Right cardiac atrium (tissue), 5 donors: ENCODE results near the gene HSFX3. TPM values are rescaled to one million over a fixed set of nuclear protein-coding genes. Genes with fewer than 3 reads are reported as not detected.
"Not testable (repeated sequence)": the region's sequence is repeated elsewhere in the genome, so short reads cannot be mapped to it uniquely, and the experiment has no call there.

Experiments
- ATAC-seq, 2 donors: fragments of 200-7000 bp; cut with Tn5 transposase; one replicate each; pipeline versions ENCODE4 v1.8.0 to v1.9.1; 2020; ENCODE audit warnings: moderate library complexity in 2 of 2, mild to moderate bottlenecking in 1 of 2
- DNase-seq, 3 donors: peaks; one replicate each; pipeline ENCODE4 v3.0.0-alpha.2; 2020
- H3K27ac ChIP-seq: one replicate; pipeline ENCODE4 v1.5.1; 2013; ENCODE audit warnings: mild to moderate bottlenecking, low read length, control low read depth, moderate library complexity
- H3K27me3 ChIP-seq: one replicate; pipeline ENCODE4 v1.6.1; 2013; ENCODE audit not compliant: control insufficient read depth, insufficient read depth
- H3K4me1 ChIP-seq: one replicate; pipeline ENCODE4 v1.6.1; 2013; ENCODE audit warnings: low read length; ENCODE audit not compliant: control insufficient read depth, insufficient read depth
- H3K4me3 ChIP-seq: one replicate; pipeline ENCODE4 v1.5.1; 2013; ENCODE audit warnings: low read length, control low read depth
- H3K9me3 ChIP-seq: one replicate; pipeline ENCODE4 v1.6.1; 2013; ENCODE audit warnings: low read length; ENCODE audit not compliant: control insufficient read depth
- WGBS: extraction: QIAGEN DNeasy Blood & Tissue Kit; methylation state at CpG from one replicate; pipeline ENCODE4 v1.1.7; 2013; 5-methylcytosine and 5-hydroxymethylcytosine counted together
- intact Hi-C, 4 donors: fragments of 100-400 bp; cut with DNase I; formaldehyde crosslinking; loops; one replicate each; pipeline versions ENCODE4 v1.11.0 to v1.14.0; 2022 to 2023
- polyA plus RNA-seq: library from polyadenylated mRNA; stranded (reverse); fragments of 200-250 nt; gene quantifications from one replicate; pipeline ENCODE4 v1.2.3, GENCODE V29; 2013
- total RNA-seq, 4 donors: library from RNA; stranded (reverse); fragmentation: NEBNext Ultra II Directional; extraction: Animal tissue kit (Norgen Biotek cat#: 25700); gene quantifications; one replicate each; pipeline ENCODE4 v1.2.1, GENCODE V29; 2021
- donor health status: healthy with polysubstance abuse.
- donor health status: DM: no; HTN: yes; CAD: no.
- donor health status: DM: no; HTN: no; CAD: no.
- donor health status: DM: no; HTN: yes; CAD: no; lungs with severe emphysema.
- donor health status: DM: yes; HTN: yes; CAD: no.

Gene HSFX3
- total and polyA plus RNA-seq, 5 donors, result not detected

- Histone ChIP-seq H3K4me1 (peaks cover 3% of the 10 kb centered on the region), H3K27ac (no peak overlapping the region), H3K9me3 (no peaks in the 10 kb centered on the region), H3K4me3 (no peak overlapping the region), H3K27me3 (no peaks in the 10 kb centered on the region)
- 61% methylated on average over 2 of the region's 2 CpGs for WGBS
- no peak for ATAC-seq
- DNase-seq, result no peak
- intact Hi-C loops, result no loop called here
Observed at GRCh38 chrX:149569770-149570169, 20.0 kb upstream of the HSFX3 start.

- 63% methylated on average over 5 of the region's 5 CpGs for WGBS
- DNase-seq (no peak), ATAC-seq (no peak)
- Histone ChIP-seq H3K9me3 (no peaks in the 10 kb centered on the region), H3K27ac (no peak overlapping the region), H3K4me1 (peaks cover 3% of the 10 kb centered on the region), H3K4me3 (no peak overlapping the region), H3K27me3 (no peaks in the 10 kb centered on the region)
- intact Hi-C loops, result no loop called here
Observed at GRCh38 chrX:149568701-149569296, 19.1 kb upstream of the HSFX3 start.

GRCh38 chrX:149567621-149568417, 18.1 kb upstream of the HSFX3 start:
- Histone ChIP-seq H3K9me3 (no peaks in the 10 kb centered on the region), H3K4me3 (no peak overlapping the region), H3K27me3 (no peaks in the 10 kb centered on the region), H3K4me1 (peaks cover 3% of the 10 kb centered on the region), H3K27ac (no peak overlapping the region)
- intact Hi-C loops, result no loop called here
- ATAC-seq, result no peak
- 89% methylated on average over 7 of the region's 7 CpGs for WGBS
- DNase-seq, result peak in 1 of 3 donors; percentile 13

GRCh38 chrX:149563359-149563758, 13.6 kb upstream of the HSFX3 start:
- Histone ChIP-seq H3K4me3 (no peak overlapping the region), H3K27ac (no peak overlapping the region), H3K27me3 (no peaks in the 10 kb centered on the region), H3K4me1 (no peaks in the 10 kb centered on the region), H3K9me3 (no peaks in the 10 kb centered on the region)
- WGBS, result 93% methylated on average over 4 of the region's 4 CpGs
- intact Hi-C loops, result no loop called here
- no peak for DNase-seq
- no peak for ATAC-seq

- H3K27ac ChIP-seq, H3K9me3 ChIP-seq, intact Hi-C loops, H3K4me1 ChIP-seq, H3K4me3 ChIP-seq, H3K27me3 ChIP-seq, ATAC-seq, DNase-seq: not testable (repeated sequence)
- no CpG with 5 or more reads among the region's 4 CpGs for WGBS
Observed at GRCh38 chrX:149555251-149555650, 5.5 kb upstream of the HSFX3 start.

DNA sequence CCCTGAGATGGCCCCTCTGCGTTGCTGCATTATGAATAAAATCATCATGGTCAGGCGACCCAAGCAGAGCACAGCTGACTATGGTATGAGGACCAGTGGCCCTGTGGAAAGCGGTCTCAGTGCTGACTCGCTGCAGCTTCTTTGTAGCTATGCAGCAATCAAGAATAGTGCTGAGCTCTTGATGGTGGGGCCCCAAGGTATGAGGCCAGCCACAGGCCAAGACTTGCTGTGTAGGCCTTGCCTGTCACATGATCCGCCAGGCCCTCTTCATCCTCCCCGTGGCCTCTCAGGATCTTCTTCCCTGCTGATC, 2.2 kb upstream of the HSFX3 start:
- H3K27ac ChIP-seq, intact Hi-C loops, H3K9me3 ChIP-seq, DNase-seq, H3K4me3 ChIP-seq, H3K4me1 ChIP-seq, ATAC-seq, H3K27me3 ChIP-seq: not testable (repeated sequence)
- 92% methylated on average over 2 of the region's 6 CpGs for WGBS

GRCh38 chrX:149551245-149551938, 1.7 kb upstream of the HSFX3 start:
- H3K27me3 ChIP-seq, H3K4me1 ChIP-seq, H3K9me3 ChIP-seq, H3K27ac ChIP-seq, intact Hi-C loops, DNase-seq, H3K4me3 ChIP-seq, ATAC-seq: not testable (repeated sequence)
- WGBS, result no CpG with 5 or more reads among the region's 4 CpGs

DNA sequence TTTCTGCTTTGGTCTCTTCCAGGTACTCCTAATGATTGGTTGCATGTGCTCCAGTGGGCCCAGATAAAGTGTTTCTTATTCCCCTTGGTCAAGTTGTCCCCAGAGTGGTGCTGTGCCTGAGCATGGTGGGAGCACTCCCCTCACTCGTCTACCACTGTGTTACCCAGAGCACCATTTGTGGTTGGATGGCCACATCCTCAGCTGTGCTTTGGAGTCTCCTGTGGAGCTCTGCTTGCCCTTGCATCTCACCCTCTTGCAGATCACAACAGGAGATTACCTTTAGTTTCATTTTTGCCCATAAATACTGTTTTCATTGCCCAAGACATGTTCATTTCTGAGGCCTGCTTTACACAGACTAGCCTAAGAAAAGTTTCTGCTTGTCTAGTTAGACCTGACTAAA, 730 bp upstream of the HSFX3 start:
- H3K4me3 ChIP-seq, H3K9me3 ChIP-seq, DNase-seq, ATAC-seq, H3K27me3 ChIP-seq, H3K27ac ChIP-seq, intact Hi-C loops, H3K4me1 ChIP-seq: not testable (repeated sequence)
- 100% methylated on average over 1 of the region's 1 CpG for WGBS

GRCh38 chrX:149547782-149548181, 1.9 kb downstream of the HSFX3 start:
- H3K4me3 ChIP-seq, intact Hi-C loops, H3K4me1 ChIP-seq, DNase-seq, H3K9me3 ChIP-seq, H3K27me3 ChIP-seq, H3K27ac ChIP-seq, ATAC-seq: not testable (repeated sequence)
- WGBS, result 60% methylated on average over 1 of the region's 3 CpGs

DNA sequence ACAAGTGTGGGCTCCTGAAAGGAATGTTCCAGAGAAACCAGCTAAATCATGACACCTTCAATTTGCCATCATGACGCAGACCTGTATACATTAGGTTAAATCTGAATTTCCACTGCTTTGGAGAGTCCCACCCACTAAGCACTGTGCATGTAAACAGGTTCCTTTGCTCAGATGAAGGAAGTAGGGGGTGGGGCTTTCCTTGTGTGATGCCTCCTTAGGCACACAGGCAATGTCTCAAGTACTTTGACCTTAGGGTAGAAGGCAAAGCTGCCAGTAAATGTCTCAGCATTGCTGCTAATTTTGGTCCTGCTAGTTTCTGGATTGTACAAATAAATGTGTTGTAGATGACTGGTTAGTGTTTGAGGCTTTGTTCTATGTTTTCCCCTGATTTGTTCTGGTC, 2.8 kb downstream of the HSFX3 start:
- ATAC-seq, H3K4me1 ChIP-seq, DNase-seq, H3K9me3 ChIP-seq, intact Hi-C loops, H3K27me3 ChIP-seq, H3K27ac ChIP-seq, H3K4me3 ChIP-seq: not testable (repeated sequence)
- WGBS, result 96% methylated on average over 1 of the region's 1 CpG
